ENCODE data around the gene GASK1A.
"Not testable (repeated sequence)": the region's sequence is repeated elsewhere in the genome, so short reads cannot be mapped to it uniquely, and the experiment has no call there.

DNA sequence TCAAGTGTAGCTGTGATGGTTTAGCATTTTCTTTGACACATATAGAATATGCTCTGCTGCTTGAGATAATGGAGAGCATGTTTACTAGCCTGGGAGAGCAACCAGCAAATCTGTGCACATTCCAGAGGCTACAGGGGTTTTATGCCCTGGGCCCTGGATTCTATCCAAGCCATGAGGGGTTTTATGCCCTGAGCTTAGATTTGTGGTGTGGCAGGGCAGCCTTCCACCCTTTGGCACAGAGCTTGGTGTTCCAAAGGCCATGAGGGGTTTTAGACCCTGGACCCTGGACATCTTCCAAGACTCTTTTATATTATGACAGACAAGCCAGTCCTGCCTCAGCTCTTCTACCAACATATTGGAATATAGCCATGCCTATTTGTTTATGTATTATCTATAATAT is 66.0 kb downstream of the GASK1A start:
- TF ChIP-seq, protein P1, sequence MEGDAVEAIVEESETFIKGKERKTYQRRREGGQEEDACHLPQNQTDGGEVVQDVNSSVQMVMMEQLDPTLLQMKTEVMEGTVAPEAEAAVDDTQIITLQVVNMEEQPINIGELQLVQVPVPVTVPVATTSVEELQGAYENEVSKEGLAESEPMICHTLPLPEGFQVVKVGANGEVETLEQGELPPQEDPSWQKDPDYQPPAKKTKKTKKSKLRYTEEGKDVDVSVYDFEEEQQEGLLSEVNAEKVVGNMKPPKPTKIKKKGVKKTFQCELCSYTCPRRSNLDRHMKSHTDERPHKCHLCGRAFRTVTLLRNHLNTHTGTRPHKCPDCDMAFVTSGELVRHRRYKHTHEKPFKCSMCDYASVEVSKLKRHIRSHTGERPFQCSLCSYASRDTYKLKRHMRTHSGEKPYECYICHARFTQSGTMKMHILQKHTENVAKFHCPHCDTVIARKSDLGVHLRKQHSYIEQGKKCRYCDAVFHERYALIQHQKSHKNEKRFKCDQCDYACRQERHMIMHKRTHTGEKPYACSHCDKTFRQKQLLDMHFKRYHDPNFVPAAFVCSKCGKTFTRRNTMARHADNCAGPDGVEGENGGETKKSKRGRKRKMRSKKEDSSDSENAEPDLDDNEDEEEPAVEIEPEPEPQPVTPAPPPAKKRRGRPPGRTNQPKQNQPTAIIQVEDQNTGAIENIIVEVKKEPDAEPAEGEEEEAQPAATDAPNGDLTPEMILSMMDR (IDR thresholded peaks at IDR 0.05) = not testable (repeated sequence)
- not testable (repeated sequence) for TF ChIP-seq POLR2AphosphoS5 (IDR thresholded peaks at IDR 0.05; ENCODE audit: insufficient read depth in 1 of 2, low read depth in 1 of 2); POLR2A (IDR thresholded peaks at IDR 0.05)

Measured in vagina (tissue), 2 donors.